Activated naive CD4-positive, alpha-beta T cell treated with Interleukin-2 at 50 U/mL for 16 hours (primary cell): Measurements from ENCODE around the gene ARHGAP15.

Experiments used
- DNase-seq: peaks from one replicate; pipeline ENCODE4 v3.0.0-alpha.2; 2020

Gene ARHGAP15

GRCh38 chr2:143545949-143546255 lies 416.7 kb downstream of the ARHGAP15 start:
- no peak for DNase-seq

GRCh38 chr2:143548032-143548431 lies 418.8 kb downstream of the ARHGAP15 start:
- DNase-seq = no peak

- no peak for DNase-seq
Observed at GRCh38 chr2:143550500-143550899, 421.3 kb downstream of the ARHGAP15 start.

GRCh38 chr2:143551971-143552650 lies 422.9 kb downstream of the ARHGAP15 start:
- DNase-seq = no peak

GRCh38 chr2:143553261-143553660 lies 424.0 kb downstream of the ARHGAP15 start:
- DNase-seq = peak; percentile 23

GRCh38 chr2:143558665-143559064 lies 429.4 kb downstream of the ARHGAP15 start:
- DNase-seq = no peak

- no peak for DNase-seq
Observed at GRCh38 chr2:143559147-143559546, 429.9 kb downstream of the ARHGAP15 start.

- DNase-seq = no peak
Observed at GRCh38 chr2:143560724-143561123, 431.5 kb downstream of the ARHGAP15 start.

GRCh38 chr2:143564419-143564818 lies 435.2 kb downstream of the ARHGAP15 start:
- no peak for DNase-seq

- DNase-seq = no peak
Observed at GRCh38 chr2:143571747-143572146, 442.5 kb downstream of the ARHGAP15 start.

- DNase-seq = no peak
Observed at GRCh38 chr2:143572421-143572820, 443.2 kb downstream of the ARHGAP15 start.

- DNase-seq = no peak
Observed at GRCh38 chr2:143574069-143574468, 444.9 kb downstream of the ARHGAP15 start.

GRCh38 chr2:143575340-143575739 lies 446.1 kb downstream of the ARHGAP15 start:
- DNase-seq = no peak

GRCh38 chr2:143577489-143577888 lies 448.3 kb downstream of the ARHGAP15 start:
- no peak for DNase-seq

- no peak for DNase-seq
Observed at GRCh38 chr2:143579456-143579855, 450.2 kb downstream of the ARHGAP15 start.

GRCh38 chr2:143581134-143581533 lies 451.9 kb downstream of the ARHGAP15 start:
- no peak for DNase-seq

- no peak for DNase-seq
Observed at GRCh38 chr2:143582046-143582747, 453.0 kb downstream of the ARHGAP15 start.

GRCh38 chr2:143584936-143585335 lies 455.7 kb downstream of the ARHGAP15 start:
- DNase-seq = no peak

GRCh38 chr2:143586119-143586518 lies 456.9 kb downstream of the ARHGAP15 start:
- DNase-seq = no peak

GRCh38 chr2:143588746-143589145 lies 459.5 kb downstream of the ARHGAP15 start:
- no peak for DNase-seq

- DNase-seq = no peak
Observed at GRCh38 chr2:143594161-143594560, 464.9 kb downstream of the ARHGAP15 start.

GRCh38 chr2:143594745-143595144 lies 465.5 kb downstream of the ARHGAP15 start:
- no peak for DNase-seq

- no peak for DNase-seq
Observed at GRCh38 chr2:143600116-143600515, 470.9 kb downstream of the ARHGAP15 start.

- DNase-seq = no peak
Observed at GRCh38 chr2:143601828-143602227, 472.6 kb downstream of the ARHGAP15 start.
